GM13977 (cell line): ENCODE measurements around the gene ATXN10.

Experiments used
- DNase-seq: peaks from one replicate; pipeline ENCODE4 v3.0.0; 2012; ENCODE audit warnings: low spot score
- in situ Hi-C: fragments of 300-500 bp; cut with MboI; formaldehyde crosslinking; loops from one replicate; pipeline ENCODE4 v1.12.0; 2022; ENCODE audit warnings: low sequenced_read_pairs, low pct_unique_long_range_greater_than_20kb, mixed read lengths, inconsistent platforms; ENCODE audit not compliant: unreplicated experiment
- TF ChIP-seq, protein P1 (sequence below): IDR thresholded peaks from 2 replicates; pipeline ENCODE4 v1.5.1; 2012; ENCODE audit warnings: mild to moderate bottlenecking, control low read depth; ENCODE audit not compliant: insufficient read depth; ENCODE audit errors: extremely low read depth, missing control alignments

Gene ATXN10

DNA sequence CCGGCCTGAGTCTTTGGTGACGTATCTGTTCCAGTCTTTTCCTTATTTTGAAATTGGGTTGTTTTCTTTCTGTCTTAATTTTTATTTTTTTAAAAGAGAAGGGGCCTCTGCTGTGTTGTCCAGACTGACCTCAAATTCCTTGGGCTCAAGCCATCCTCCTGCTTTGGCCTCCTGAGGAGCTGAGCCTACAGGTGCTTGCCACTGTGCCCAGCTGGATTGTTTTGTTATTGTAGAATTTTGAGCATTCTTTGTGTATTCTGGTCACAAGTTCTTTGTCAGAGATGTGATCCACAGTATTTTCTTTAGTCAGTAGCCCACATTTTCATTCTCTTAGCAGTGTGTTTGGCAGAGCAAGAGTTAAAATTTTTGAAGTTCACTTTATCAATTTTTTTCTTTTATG is 100.1 kb downstream of the ATXN10 start:
- TF ChIP-seq, protein P1, sequence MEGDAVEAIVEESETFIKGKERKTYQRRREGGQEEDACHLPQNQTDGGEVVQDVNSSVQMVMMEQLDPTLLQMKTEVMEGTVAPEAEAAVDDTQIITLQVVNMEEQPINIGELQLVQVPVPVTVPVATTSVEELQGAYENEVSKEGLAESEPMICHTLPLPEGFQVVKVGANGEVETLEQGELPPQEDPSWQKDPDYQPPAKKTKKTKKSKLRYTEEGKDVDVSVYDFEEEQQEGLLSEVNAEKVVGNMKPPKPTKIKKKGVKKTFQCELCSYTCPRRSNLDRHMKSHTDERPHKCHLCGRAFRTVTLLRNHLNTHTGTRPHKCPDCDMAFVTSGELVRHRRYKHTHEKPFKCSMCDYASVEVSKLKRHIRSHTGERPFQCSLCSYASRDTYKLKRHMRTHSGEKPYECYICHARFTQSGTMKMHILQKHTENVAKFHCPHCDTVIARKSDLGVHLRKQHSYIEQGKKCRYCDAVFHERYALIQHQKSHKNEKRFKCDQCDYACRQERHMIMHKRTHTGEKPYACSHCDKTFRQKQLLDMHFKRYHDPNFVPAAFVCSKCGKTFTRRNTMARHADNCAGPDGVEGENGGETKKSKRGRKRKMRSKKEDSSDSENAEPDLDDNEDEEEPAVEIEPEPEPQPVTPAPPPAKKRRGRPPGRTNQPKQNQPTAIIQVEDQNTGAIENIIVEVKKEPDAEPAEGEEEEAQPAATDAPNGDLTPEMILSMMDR = no peak
- in situ Hi-C loops = no loop called here
- DNase-seq = no peak

DNA sequence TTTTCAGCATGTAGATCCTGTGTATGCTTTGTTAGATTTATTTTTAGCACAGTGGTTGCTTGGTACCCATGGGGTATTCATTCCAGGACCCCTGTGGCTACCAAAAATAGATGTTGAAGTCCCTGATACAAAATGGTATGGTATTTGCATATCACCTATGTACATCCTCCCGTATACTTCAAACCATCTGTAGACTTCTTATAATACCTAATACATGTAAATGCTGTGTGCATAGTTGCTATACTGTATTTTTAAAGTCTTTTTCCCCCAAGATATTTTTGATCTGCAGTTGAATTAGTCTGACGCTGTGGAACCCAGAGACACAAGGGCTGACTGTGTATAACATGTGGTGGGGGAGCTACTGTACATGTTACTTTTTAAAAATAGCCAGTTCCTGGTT is 101.1 kb downstream of the ATXN10 start:
- DNase-seq = no peak
- TF ChIP-seq, protein P1 = no peak
- in situ Hi-C loops = no loop called here

DNA sequence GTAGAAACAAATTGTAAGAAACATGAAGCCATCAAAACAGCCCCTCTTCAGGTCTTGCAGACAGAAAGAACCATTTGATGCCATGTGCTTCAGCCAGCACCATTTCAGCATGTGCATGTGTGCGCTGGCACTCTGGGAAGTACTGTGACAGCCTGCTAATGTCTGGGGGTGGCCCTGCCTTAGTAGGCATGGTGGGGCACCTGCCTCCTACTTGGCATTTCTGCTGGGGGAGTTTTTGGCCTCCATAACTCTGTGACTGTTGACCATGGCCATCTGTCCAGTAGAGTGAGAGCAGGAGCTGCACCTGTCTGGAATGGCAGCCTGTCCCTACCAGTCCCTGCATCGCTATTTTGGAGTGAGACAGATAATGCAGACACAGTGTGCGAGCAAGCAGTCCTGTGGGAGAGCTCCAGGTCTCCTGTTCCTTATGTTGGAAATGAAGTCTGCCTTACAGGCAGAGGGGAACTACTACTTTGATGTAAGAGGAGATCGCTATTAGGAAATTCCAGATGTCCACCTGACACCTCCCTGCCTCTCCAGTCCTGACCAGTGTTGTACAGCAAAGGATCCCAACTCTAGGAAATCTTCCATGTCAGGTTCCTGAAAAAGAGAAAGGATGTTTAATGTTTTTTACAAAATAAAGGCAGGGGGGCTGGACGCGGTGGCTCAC is 102.5 kb downstream of the ATXN10 start:
- TF ChIP-seq, protein P1 = no peak
- no peak for DNase-seq
- in situ Hi-C loops = no loop called here

DNA sequence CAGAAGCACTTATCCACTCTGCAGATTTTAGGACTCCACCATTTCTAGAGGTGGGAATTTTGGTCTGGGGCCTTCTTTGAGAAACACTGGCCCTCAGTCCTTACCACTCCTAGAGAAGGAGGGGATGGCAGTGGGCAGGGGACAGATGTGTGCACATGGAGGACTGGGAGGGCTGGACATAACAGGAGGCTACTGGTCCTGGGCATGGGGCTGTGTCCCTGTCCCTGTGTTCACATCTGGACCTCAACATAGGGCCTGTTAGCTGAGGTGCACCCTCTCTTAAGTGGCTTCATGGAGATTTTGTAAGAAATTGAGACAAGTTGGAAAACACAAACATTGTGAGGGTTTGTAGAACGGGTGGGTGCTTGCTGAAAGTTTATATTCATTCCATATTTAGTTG is 103.4 kb downstream of the ATXN10 start:
- TF ChIP-seq, protein P1 = no peak
- in situ Hi-C loops = no loop called here
- no peak for DNase-seq

DNA sequence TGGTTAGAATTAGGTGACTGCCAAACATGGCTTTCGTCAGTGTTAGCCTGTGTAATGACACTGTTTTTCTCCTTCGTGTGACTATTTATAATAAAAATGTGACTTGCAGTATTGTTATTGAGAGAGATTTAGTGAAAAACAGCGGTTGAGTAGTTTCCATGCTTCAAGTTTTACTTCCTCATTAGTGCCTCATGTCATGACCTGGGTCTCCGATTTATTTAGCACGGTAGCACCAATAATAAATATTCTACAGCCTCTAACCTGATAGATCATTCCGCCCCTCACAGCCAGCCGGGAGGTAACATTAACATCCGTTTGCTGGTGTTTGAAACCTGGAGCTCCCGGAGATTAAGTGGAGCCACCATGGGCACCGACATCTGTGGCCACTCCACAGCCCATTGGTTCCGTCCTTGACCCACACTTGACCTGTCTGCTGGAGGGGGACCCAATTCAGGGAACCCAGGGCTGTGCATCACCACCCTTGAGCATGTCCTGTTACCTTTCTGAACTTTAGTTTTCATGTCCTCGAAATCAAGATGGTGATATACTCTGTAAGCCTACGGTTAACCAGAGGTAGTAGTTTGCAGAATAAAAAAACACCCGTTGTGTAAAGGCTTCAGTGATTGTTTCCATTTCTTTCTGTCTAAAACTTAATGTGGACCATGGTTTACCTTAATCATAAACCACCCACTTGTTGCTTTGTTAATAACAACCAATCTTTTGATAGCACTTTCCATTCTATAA is 104.1 kb downstream of the ATXN10 start:
- in situ Hi-C loops = no loop called here
- peak; percentile 64 for DNase-seq

DNA sequence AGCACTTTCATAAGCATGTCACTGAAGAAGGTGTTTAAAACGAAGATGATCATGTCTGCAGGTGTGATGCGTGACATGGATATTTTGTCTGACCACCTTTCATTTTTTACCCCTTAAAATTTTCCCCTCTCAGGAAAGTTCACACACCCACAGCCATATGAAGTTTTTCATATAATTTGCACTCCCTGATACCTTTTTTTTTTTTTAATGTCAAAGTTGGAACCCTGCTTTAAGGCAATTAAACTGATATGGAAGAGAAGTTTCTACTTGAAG is 104.6 kb downstream of the ATXN10 start:
- TF ChIP-seq, protein P1 = no peak
- in situ Hi-C loops = no loop called here
- DNase-seq = no peak

More for the DNA sequence above, 104.1 kb downstream of the ATXN10 start:
- TF ChIP-seq, protein P1 = no peak
